DOHH2 (cell line): Measurements from ENCODE around the gene PGBD5.

Source experiments
- CTCF ChIP-seq: fragments of 200-600 bp; sonication (generic); IDR thresholded peaks from one replicate; pipeline ENCODE4 v1.5.1; 2014; ENCODE audit warnings: antibody characterized with exemption, mild to moderate bottlenecking, low read depth, low read length; ENCODE audit not compliant: poor library complexity, severe bottlenecking
- EZH2phosphoT487 ChIP-seq: fragments of 200-600 bp; sonication (generic); IDR thresholded peaks from 2 replicates; pipeline ENCODE4 v1.6.1; 2017; ENCODE audit warnings: borderline replicate concordance, mild to moderate bottlenecking, antibody characterized with exemption, low read length, moderate library complexity, mixed read lengths

GRCh38 chr1:230366504-230366915 is 59.6 kb downstream of the PGBD5 start:
- TF ChIP-seq CTCF, result no peak
- no peak for TF ChIP-seq EZH2phosphoT487
